ENCODE data around the gene OR52L1. TPM values are rescaled to one million over a fixed set of nuclear protein-coding genes. Genes with fewer than 3 reads are reported as not detected.

The OR52L1 gene
- total RNA-seq, 2 experiments from 2014 or later, result not detected

Other genes with a start within 250 kb of the OR52L1 start
- gene OR52N4, start 232.7 kb downstream of the OR52L1 start, total RNA-seq, result 1 to 10 TPM; 1.5 to 1.9 TPM
- not detected for gene OR52N5, start 203.6 kb downstream of the OR52L1 start, total RNA-seq
- gene OR52N1, start 195.7 kb downstream of the OR52L1 start, total RNA-seq, result not detected
- gene OR52N2, start 178.1 kb downstream of the OR52L1 start, total RNA-seq, result not detected
- gene OR52E6, start 145.1 kb downstream of the OR52L1 start, total RNA-seq, result not detected
- gene OR52E8, start 129.3 kb downstream of the OR52L1 start, total RNA-seq, result not detected
- not detected for gene OR52E4, start 106.4 kb downstream of the OR52L1 start, total RNA-seq
- gene OR52E5, start 93.8 kb downstream of the OR52L1 start, total RNA-seq, result not detected
- not detected for gene OR56A3, start 44.7 kb downstream of the OR52L1 start, total RNA-seq
- gene OR56A5, start 18.5 kb downstream of the OR52L1 start, total RNA-seq, result not detected
- gene OR56A4, start 20.0 kb upstream of the OR52L1 start, total RNA-seq, result under 1 TPM in 1 of 2 experiments, not detected in 1; 0.05 TPM
- gene OR56A1, start 43.8 kb upstream of the OR52L1 start, total RNA-seq, result not detected
- not detected for gene OR56B4, start 120.7 kb upstream of the OR52L1 start, total RNA-seq
- not detected for gene OR52B2, start 183.3 kb upstream of the OR52L1 start, total RNA-seq
- gene OR52W1, start 212.2 kb upstream of the OR52L1 start, total RNA-seq, result not detected
- gene C11orf42, start 218.6 kb upstream of the OR52L1 start, total RNA-seq, result not detected
- gene FHIP1B, start 247.7 kb upstream of the OR52L1 start, total RNA-seq, result 10 to 100 TPM; 19.1 to 19.2 TPM

Measured in activated CD4-positive, alpha-beta memory T cell treated with anti-CD3 and anti-CD28 coated beads, Interleukin-2, amount 10 ng/mL, durations not matched to agents 7 days and 5 days (primary cell).